Stimulated activated naive CD4-positive, alpha-beta T cell treated with Interleukin-2 at 50 U/mL for 16 hours (primary cell): ENCODE data around the gene TMEM130.
"Not testable (repeated sequence)": the region's sequence is repeated elsewhere in the genome, so short reads cannot be mapped to it uniquely, and the experiment has no call there.

Experiments used
- DNase-seq: peaks from one replicate; lab custom pipeline; 2025; lab: John Stamatoyannopoulos, UW

TMEM130 gene

DNA sequence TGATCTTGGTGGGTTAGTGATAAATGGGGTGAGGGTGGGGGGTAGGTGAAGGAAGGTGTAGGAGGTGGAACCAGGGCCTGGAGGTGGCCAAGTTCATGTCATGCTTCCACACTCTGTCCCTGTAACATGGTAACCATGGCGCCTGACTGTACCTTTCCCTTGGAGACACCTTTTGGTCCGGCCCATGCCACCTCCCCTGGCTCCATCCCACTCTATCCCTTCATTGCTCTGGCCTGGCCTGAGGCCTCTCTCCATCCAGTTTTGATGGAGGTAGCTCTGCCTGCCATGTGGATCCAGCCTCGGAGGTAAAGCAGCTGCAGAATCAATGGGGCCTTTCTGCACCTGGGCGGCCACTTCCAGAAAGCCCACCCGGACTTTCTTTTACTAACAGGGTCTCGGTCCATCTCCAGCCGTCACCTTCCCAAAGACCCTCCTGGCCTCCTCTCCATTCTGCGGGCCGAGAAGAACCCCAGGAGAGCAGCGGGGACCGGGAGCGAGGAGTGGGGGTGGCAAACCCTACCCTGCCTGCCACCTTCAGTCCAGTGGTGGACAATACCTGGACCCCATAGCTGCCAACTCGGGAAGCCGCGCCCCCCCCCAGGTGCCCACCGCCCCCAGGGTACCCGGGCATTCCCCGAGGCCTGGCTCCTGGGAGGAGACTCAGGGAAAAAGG, 8.0 kb upstream of the TMEM130 start:
- no peak for DNase-seq

- DNase-seq = no peak
Measured at GRCh38 chr7:98877146-98877545, 7.3 kb upstream of the TMEM130 start.

- no peak for DNase-seq
Measured at GRCh38 chr7:98875501-98875900, 5.7 kb upstream of the TMEM130 start.

DNA sequence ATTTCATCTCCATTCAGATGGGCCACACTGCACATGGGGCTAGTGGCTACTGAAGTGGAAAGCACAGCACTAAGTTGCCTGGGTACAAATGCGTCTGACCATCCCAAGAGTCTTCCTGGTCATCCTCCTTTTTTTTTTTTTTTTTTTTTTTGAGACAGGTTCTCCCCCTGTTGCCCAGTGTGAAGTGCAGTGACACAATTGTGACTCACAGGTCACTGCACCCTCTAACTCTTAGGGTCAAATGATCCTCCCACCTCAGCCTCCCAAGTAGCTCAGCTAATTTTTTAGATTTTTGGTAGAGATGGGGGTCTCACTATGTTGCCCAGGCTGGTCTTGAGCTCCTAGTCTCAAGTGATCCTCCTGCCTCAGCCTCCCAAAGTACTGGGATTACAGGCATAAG, 5.1 kb upstream of the TMEM130 start:
- DNase-seq = no peak

- not testable (repeated sequence) for DNase-seq
Measured at GRCh38 chr7:98873610-98874009, 3.8 kb upstream of the TMEM130 start.

GRCh38 chr7:98872328-98872924, 2.6 kb upstream of the TMEM130 start:
- DNase-seq = peak; percentile 5

GRCh38 chr7:98870807-98871491, 1.1 kb upstream of the TMEM130 start:
- no peak for DNase-seq

- peak; percentile 74 for DNase-seq
Measured at GRCh38 chr7:98870121-98870651, 372 bp upstream of the TMEM130 start.

DNA sequence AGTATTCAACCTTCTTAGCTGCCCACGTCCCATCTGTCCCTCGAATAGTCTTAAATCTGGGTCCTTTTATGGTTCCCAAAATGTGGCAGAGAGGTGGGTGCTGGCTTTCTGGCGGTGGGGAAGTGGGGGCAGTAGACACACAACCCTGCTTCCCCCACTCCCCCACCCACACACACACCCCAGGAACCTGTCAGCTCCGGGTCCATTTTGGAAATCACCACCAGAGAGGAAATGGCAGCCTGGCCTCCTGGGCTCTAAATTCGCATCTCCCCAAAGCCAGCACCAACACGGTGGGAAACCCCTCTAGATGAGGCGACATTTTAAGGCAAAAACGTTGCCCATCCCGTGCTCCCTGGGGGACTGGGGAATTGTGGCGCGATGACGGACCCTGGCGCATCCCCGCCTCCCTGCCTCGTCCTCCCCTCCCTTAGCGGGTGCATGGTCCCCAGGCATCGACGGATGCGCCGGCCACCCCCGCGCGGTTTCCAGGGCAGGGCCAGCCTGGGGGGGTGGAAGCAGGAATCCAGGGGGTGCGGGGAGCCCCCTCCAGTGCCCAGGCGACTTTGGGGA, 702 bp downstream of the TMEM130 start:
- no peak for DNase-seq

DNA sequence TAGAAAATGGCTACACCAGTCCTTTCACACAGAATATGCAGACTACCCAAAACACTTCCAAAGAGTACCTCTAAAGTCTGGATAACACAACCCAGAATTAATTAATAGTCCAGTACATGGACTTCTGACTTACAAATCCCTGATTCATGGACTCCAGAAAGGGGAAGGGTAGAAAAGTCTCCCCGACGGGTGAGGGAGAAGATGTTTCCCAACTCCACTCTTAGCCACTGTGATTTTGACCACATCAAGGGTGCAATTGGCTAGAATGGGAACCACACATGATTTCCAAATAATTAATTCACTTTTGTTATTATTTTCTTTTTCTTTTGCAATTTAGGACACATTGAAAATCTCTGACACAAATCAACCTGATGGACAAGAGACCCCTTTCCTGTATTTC, 1.4 kb downstream of the TMEM130 start:
- DNase-seq = no peak

GRCh38 chr7:98866765-98867164, 3.0 kb downstream of the TMEM130 start:
- DNase-seq = no peak

GRCh38 chr7:98866351-98866750, 3.5 kb downstream of the TMEM130 start:
- no peak for DNase-seq

DNA sequence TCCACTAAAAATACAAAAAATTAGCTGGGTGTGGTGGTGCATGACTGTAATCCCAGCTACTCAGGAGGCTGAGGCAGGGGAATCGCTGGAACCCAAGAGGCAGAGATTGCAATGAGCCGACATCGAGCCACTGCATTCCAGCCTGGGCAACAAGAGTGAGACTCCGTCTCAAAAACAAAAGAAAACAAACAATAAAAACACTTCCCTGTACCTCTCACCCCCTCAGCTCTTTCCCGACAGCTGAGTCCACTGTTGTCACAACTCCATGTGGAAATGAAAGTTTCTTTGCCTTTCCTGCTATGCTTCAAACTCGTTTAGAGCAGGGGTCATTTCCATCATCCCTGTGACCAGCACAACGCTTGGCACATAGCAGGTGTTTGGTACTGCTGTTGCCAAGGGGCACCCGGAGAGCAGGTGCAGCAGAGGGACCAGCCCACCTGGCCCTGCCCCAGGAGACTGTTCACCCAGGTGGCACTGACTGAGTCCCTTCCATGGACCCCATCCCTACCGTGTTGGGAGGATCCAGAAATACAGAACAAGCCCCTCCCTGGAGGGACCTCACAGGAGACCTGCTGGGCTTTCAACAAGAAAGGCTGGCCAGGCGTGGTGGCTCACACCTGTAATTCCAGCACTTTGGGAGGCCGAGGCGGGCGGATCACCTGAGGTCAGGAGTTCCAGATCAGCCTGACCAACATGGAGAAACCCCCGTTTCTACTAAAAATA, 4.9 kb downstream of the TMEM130 start:
- no peak for DNase-seq

- no peak for DNase-seq
Measured at GRCh38 chr7:98863601-98864000, 6.2 kb downstream of the TMEM130 start.

GRCh38 chr7:98862716-98863420, 6.9 kb downstream of the TMEM130 start:
- no peak for DNase-seq

DNA sequence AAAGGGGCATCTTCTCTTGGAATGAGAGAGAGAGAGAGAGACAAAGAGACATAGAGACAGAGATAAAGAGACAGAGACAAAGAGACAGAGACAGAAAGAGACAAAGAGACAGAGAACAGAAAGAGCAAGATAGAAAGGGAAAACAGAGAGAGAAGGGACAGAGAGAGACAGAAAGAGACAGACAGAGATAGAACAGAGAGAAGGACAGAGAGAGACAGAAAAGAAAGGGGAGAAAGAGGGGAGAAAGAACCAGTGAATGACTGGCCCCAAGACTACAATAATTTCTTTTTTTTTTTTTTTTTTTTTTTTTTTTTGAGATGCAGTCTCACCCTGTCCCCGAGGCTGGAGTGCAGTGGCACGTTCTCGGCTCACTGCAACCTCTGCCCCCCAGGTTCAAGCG, 7.6 kb downstream of the TMEM130 start:
- no peak for DNase-seq

DNA sequence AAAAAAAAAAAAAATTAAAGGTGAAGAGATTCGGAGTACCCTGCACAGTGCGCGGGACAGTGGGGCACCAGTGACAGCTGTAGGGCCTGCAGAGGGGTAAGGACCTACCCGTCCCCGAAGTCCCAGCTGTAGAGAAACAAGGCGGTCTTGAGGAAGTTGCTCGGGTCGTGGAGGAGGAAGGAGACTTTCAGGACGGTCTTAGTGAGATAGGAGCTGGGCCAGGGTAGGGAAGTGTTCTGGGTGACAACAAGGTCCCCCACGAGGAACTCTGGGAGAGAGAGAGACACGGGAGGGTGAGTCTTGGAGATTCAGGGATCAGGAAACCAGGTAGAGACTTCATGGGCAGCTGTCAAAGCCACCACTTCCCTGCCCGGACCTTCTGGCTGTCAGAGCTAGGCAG, 9.7 kb downstream of the TMEM130 start:
- DNase-seq = no peak

DNA sequence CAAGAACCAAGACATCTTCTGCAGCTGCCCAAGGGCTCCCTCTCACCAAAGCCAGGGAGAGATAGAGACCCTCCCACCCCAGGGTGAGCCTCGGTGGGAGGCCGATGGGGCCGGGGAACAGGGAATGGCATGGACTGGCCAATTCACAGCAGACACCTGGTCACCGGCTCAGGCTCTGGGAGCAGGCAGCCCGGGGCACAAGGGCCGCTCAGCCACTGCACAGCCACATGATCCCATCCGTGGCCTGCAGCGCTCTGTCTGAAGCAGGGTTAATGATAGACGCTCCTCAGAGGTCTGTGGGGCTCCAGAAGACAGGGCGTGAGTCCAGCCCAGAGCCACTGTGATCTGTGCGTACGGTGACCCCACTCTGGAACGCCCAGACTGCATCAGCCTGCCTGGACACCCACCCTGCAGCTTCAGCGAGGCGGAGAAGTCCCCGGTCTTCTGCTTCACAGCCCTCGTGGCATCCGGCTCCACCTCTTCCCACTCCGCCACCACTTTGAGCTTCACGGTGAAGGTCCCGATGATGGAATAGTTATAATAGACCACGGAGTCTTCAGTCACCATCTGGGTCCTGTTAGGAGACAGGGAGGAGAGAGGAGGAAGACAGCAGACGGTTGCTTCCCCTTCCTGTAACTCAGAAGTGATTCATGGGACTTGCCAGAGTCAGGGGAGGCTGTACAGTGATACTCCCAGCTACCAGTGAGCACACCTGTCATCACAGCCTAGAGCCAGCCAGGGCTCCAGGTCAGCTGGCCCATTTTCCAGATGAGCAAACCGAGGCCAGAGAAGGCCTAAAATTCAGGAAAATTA, 14.0 kb downstream of the TMEM130 start:
- no peak for DNase-seq

- no peak for DNase-seq
Measured at GRCh38 chr7:98852826-98853225, 17.0 kb downstream of the TMEM130 start.

DNA sequence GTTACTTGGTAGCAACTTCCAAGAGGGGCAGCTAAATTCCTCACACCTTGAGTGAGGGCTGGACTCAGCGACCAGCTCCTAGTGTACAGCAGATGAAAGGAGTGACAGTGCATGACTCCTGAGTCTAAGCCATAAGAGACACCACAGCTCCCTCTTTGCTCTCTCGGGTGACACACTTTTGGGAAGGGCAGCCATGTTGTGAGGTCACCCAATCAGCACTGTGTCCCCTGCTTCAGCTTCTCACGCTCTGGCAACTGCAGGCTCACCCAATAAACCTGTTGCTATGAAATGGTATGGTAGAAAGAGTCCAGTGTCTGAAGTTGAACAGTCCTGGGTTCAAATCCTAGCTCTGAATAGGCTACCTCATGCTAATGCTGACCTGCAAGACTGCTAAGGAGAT, 20.9 kb downstream of the TMEM130 start:
- no peak for DNase-seq

GRCh38 chr7:98842552-98842951, 27.3 kb downstream of the TMEM130 start:
- not testable (repeated sequence) for DNase-seq
